Measurements from ENCODE around the gene CAPG.

GRCh38 chr2:85369500-85369899 lies 40.7 kb downstream of the CAPG start:
- no peak for TF ChIP-seq CTCF (IDR thresholded peaks at IDR 0.05)
- TF ChIP-seq POLR2A (IDR thresholded peaks at IDR 0.05), result no peak

All from adrenal gland (tissue), 5 donors.